GM18498 (cell line): ENCODE results near the gene RAD1.
"Not testable (repeated sequence)": the region's sequence is repeated elsewhere in the genome, so short reads cannot be mapped to it uniquely, and the experiment has no call there.

Experiments used
- ATAC-seq: cut with Tn5 transposase; IDR thresholded peaks from one replicate; pipeline ENCODE4 v1.9.1; 2021; ENCODE audit warnings: mild to moderate bottlenecking, moderate library complexity; ENCODE audit not compliant: unreplicated experiment

RAD1 gene, protein sequence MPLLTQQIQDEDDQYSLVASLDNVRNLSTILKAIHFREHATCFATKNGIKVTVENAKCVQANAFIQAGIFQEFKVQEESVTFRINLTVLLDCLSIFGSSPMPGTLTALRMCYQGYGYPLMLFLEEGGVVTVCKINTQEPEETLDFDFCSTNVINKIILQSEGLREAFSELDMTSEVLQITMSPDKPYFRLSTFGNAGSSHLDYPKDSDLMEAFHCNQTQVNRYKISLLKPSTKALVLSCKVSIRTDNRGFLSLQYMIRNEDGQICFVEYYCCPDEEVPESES

DNA sequence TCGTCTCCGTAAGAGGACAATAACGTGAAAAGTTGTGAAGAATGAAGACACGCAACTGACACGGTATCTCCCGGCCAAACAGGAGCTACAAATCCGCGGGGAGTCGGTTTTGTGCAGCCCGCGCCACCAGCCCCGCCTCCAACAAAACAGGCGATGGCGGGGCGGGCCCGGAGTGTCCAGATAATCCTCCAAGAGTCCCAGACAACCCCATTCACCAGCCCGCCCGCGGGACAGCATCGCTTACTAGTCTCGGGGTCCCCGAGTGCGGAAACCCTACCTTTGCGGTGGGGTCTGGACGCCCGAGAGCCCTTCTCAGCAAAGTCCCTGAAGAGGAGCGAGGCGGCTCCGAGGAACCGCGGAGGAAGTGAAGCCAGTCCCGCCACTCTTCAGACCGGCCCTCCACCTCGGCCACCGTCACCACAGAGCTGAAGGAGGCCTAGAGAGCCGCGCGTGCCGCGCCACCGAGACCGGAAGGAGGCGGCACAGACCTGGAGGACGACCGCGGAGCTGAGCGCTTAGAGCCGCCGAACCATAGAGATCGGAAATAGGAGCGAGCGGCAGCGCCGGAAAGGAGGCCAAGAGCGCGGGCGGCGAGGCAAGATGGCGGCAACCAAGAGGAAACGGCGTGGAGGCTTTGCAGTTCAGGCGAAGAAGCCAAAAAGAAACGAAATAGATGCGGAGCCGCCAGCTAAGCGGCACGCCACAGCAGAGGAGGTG, at the start of gene RAD1, which contains the start of gene BRIX1:
TSS of gene RAD1 (minus strand) at position 366 of the 717 bp plus-strand sequence. CDS start 612 bp downstream, outside the sequence.
TSS of gene BRIX1 (plus strand) at position 573 of the 717 bp plus-strand sequence. CDS start at position 601, 28 bp downstream.
- ATAC-seq = peak; percentile 98

DNA sequence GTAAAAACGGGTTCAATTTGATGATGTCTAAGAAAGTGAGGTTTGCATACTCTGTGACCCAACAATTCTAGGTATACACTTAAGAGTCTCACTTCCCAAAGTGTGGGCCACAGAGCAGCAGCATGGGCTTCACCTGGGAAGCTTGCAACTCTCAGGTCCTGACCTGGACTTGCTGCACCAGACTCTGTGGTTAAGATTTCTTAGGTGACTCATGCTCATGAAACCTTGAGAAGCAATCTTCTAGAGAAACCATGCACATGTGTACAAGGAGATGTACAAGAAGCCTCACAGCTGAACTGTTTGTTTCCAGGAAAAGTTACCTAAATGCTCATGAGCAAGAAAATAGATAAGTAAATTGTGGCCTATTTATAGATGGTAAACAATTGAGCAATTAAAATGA, 44.0 kb upstream of the RAD1 start:
- ATAC-seq = peak; percentile 94

DNA sequence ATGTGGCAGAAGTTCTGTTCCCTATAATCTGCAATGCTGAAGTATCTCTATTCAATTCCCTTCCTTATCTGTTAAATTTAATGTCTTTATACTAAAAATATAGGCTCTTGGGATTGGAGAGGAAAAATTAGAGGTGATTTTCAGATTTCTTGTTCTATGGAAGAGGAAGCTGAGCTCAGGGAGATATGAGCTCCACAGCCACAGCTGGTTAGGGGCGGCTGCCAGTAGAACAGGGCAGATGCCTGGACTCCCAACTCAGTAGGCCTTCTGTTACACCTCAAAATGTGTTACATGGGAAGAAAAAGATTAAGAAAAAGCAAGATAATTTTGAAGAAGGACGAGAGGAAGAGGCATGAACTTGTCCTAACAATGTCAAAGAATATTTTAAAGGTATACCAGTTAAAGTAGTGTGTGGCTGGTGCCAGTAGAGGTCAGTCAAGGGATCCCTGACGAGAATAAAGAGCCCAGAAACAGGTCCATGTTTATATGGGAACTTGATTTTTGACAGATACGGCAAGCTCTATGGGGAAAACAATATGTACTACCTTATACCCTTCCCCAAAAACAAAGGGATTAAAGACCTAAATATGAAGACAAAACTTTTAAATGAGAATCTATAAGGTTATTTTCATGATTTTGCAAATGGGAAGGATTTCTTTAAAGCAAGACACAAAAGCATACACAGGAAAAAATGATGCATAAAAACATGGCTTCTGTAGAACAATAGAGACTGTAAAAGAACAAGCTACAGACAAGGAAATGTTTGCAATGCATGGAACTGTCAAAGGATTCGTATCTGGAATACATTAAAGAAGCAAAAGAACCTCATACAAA, 42.8 kb upstream of the RAD1 start:
- ATAC-seq = peak; percentile 45

DNA sequence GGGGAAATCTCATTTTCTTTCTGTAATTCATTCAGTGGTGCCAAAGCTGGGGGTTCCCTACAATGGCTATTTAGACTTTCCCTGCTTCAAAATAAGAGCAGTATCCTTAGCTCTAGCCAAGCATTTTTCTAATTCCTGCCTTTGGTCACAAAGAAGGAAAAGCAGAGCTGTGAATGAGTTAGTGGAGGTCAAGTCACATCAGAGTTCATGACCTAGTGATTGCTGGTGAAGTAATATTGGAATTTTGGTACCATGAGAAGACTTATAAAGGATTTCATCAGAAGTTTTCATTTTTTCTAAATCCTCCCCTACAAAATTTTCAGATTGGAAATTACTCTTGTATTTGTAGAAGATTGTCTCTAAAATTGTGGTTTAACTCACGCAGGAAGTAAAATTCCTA, 42.0 kb upstream of the RAD1 start:
- ATAC-seq = no peak

DNA sequence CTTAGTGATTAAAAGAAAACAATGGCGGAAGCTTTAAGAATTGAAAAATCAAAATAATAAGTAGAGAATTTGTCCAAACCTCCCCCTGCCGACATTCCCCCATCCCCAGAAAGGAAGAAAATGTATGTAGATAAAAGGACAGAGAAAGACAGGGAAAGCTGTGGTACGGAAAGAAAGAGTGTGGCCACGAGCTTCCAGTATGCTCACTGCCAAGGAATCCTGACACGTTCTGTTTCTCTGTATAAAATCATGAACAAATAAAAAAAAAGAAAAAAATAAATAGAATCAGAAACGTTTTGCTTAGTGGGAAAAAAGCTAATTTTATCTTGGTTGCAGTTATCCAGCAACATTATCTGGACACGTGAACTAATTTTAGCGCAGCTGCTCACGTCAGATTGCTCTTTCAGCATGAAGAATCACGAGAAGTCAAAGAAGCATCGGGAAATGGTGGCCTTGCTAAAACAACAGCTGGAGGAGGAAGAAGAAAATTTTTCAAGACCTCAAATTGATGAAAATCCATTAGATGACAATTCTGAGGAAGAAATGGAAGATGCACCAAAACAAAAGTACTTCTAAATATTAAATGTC, 29.2 kb upstream of the RAD1 start:
- no peak for ATAC-seq

DNA sequence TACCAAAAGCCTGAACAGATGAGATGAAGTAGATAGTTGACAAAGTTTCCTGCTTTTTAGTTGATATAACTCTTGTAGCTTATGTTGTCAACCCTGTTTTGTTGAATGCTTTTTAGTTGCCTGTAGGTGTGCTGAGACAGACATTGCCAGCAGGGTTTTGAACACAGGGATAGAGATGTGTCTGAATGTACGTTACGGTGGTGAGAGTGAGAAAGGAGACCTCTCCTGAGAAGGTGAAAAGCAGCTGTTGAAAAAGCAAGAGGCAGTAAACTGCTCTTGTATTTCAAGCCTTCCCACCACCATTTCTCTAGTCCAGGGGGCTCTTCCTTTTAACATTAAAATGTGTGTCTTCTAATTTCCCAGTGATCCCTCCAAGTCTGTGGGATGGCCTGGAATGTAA, 28.7 kb upstream of the RAD1 start:
- ATAC-seq = no peak

DNA sequence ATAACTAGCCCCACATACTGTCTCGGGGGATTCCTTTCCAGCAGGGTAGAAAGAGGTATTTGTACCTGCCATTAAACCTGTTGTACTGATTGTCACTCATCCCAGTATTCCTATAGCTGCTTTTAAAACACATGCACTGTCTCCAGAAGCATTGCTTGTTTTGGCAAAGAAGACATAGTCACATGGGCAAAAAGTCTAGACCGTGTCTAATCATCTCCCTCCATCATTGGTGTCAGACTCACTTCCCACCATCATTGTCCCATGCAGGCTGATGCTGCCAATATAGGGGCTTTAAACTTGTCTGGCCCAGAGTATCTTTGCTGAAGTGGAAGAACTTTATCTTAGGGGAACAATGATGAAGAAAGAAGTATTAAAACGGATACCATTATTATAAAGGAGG, 26.6 kb upstream of the RAD1 start:
- ATAC-seq = no peak

DNA sequence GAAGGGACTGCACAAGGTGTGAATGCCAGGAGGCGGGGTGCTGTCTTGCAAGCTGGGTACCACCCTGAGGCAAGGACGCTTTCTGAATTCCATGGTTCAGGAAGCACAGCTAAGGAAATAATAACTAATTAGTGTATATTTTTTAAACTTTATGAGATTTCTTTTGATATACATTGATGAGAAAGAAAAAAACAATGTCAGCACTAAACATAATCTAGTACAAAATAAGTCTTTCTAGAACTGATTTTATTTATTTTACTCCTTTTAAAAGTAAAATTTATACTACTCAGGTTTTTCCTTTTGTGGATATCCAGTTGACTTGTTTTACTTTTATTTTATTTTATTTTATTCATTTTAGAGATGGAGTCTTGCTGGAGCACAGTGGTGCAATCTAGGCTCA, 17.6 kb upstream of the RAD1 start:
- ATAC-seq = no peak

DNA sequence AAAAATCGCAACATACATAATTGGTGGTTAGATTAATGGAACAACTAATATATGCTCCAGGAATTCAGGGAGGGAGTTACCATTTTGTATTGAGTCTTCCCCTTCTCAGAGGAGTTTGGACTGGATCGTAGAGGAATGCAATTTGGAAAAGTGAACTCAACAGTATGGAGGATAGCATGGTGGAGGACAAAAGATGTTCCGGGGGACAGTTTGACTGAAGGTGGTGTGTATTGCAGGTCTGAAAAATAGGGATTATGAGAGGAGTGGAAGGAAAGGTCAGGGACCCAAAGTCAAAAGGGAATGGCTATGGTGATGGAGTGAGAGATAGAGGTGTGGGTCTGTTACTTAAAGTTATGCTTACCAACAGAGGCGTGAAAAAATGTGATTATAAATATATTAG, 15.6 kb upstream of the RAD1 start:
- no peak for ATAC-seq

DNA sequence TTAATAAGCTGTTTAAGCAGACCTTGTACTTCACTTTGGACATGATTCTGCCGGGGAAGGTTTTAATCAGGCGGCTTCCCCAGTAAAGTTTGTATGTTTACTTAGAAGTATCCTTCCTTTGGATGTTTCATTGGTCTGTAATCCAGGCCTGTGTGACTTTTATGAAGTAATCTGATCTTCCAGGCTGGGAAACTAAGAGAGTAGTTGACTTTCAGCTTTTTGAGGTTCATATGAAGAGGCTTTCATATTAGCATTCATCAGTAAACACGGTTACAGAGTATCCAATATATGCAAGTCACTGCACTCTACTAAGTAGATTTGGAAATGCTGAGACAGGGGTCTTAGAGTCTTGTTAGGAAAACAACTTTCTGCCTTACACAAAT, 15.1 kb upstream of the RAD1 start:
- no peak for ATAC-seq

DNA sequence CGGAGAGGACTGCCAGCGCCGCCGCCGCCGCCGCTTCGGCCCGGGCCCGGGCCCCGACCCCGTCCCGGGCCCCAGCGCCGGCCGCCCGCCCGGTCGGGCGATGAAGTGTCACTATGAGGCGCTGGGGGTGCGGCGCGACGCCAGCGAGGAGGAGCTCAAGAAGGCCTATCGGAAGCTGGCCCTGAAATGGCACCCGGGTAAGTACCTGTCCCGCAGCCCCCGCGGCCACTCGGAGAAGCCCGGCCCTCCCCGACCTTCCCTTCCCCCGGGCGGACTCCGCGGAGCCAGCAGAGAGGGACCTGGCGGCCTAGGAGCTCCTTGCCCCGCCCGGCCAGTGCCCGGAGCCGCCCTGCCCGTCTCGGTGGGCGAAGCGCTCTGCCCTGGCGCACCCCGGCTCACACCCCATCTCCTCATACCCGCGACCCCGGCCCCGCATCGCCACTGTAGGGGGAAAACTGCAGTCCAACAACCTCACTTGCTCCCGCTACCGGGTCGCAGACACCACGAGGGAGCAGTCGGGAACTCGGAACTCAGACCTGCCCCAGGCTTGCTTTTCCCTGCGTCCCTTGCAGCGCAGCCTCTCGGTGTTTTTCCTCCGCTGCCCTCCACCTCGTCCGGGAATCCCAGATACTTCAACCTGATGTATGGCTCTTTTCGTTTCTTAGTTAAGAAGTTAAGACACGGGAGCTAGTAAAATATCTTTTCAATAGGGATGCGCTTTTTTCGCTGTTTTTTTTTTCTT, 14.6 kb upstream of the RAD1 start:
- peak; percentile 83 for ATAC-seq

DNA sequence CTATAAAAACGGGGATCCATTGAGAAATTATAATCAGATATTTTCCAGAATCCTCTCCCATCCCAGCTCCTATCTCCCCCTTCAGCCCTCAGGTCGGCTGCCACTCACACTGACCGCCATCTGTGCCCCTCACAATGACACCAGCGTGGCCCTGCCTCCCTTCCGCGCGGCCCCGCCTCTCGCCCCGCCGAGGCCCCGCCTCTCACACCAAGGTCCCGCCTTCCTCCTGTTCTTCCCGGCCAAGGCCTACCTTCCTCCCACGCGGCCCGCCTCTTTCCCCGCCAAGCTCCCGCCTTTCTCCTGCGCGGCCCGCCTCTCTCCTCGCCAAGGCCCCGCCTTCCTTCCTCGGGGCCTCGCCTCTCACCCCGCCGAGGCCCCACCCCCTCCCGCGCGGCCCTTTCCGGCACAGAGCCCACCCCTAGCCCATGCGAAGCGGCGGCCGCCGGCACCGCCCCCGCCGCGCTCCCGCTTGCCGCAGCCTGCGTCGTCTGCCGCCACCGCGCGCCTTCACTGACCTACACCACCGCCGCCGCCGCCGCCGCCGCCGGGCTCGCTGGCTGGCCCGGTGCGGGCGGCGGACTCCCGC, 13.9 kb upstream of the RAD1 start, which contains the start of gene DNAJC21:
TSS of gene DNAJC21 (plus strand) at position 426 of the 586 bp plus-strand sequence. CDS start 261 bp downstream, outside the sequence.
- peak; percentile 90 for ATAC-seq

DNA sequence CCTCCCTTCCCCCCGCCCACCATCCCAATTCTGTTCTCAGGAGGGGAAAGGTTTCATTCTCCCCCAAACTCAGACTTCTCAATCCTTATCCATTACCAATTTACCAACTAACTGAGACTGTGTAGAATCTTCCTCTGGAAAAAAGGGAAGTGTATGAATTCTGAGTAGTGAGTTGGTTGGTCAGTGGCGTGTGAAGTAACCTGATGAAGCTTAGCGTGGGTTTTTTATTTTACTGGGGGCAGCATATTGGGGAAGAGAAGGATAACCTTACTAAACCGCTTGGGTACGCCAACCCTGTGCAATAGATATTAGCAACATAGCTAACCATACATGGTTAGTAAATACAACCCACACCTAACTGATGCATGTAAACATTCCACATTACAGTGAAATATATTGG, 13.0 kb upstream of the RAD1 start:
- ATAC-seq = no peak

DNA sequence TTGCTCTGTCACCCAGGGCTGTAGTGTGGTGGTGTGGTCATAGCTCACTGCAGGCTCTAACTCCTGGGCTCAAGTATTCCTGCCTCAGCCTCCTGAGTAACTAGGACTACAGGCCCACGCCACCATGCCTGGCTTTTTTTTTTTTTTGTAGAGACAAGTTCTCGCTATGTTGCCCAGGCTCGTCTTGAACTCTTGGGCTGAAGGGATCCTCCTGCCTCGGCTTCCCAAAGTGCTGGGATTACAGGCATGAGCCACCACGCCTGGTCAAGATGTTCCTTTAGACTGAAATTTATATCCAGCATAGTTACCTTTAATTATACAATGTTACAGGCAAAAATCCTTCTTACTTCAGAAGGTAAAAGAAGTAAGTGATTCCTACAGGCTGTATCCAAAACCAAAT, 12.5 kb upstream of the RAD1 start:
- ATAC-seq = no peak

DNA sequence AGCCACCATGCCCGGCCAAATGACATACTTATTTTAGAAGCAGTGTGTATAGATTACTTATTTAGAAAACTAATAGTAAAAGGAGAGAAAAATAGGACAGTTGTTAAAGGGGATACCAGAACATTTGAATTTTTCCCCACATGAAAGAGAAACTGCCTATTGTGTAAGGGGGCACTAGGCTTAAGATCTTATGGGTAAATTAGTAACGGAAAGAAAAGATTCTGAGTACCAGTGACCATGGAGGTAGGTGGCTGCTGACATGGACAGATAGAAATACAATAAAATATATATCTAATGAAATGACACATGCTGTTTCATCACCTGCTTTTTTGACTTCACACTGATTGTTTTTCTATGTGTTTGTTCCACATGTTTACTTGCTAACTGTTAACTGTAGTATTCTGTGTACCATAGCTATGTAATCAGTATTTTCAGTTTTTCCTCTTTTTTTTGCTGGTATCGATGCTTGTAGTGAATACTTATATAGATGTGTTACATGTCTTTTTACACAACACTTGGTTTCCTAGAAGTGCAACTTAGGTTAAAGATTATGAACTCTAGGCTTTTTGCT, 11.1 kb upstream of the RAD1 start:
- ATAC-seq = no peak

DNA sequence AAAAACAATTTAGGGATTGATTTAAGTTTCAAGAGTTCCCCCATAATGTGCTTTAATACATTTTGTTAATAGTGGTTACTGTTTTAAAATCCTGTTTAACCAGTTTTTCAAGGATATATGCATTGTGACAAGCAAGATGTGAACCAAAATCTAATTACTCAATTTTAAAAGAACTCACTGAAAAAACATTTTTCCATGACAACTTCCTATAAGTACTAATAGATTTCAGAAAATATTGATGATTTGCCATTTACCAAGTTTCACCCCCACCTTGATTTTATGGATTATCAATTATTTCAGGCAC, 9.1 kb upstream of the RAD1 start:
- no peak for ATAC-seq

DNA sequence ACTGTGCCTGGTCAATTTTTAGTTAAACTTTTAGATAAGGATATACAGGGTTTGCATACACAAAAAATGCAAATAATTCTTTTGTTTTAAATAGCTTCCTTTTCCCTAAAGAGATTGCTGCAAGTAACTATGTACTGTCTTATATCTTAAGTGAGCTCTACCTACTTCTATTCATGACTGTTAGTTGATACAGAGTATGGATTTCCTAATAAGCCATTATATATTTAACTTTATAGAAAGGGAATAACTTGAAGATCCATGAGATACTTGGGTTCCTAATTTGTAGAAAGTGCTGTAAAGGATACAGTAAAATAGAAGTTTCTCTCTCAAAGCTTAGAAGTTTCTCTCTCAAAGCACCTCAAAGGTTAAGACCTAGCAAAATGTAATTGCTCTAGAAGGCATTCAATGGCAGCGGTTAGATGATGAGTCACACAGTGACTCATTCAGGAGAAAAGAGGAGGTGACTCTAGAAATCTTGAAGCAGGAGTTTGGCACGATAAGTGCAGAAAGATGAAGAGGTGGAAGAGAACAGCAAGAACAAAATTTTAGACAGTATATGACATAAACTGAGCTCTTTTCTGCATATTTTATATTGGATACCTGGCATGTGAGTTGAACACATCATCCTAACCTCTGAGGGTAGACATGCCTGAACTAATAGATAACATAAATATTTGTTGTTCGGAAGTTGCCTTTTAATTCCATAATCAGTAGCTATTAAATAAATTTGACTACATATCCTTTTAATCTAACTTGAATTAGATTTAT, 8.6 kb upstream of the RAD1 start:
- peak; percentile 48 for ATAC-seq

DNA sequence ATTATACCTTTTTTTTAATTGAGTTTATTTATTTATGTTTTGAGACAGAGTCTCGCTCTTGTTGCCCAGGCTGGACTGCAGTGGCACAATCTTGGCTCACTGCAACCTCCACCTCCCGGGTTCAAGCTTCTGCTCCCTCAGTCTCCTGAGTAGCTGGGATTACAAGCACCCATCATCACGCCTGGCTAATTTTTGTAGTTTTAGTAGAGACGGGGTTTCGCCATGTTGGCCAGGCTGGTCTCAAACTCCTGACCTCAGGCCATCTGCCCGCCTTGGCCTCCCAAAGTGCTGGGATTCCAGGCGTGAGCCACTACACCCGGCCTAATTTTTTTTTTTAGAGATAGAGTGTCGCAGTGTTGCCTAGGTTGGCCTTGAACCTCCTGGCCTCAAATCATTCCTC, 8.0 kb upstream of the RAD1 start:
- ATAC-seq = not testable (repeated sequence)

DNA sequence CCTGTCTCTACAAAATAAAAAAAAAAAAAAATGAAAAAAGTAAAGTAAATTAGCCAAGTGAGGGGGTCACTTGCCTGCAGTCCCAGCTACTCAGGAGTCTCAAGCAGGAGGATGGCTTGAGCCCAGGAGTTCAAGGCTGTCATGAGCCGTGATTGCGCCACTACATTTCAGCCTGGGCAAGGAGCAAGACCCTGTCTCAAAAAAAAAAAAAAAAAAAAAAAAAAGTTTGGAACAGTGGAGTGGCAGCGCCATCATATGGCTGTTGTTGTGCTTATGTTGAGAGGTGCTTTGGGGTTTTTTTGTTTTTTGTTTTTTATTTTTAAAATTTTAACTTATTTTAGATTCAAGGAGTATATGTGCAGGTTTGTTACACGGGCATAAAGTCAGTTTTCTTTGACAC, 3.8 kb upstream of the RAD1 start:
- no peak for ATAC-seq
